NCI-H524 treated with DMSO at 0.1 percent for 48 hours (cell line): ENCODE data around the gene OR2F1.
"Not testable (repeated sequence)": the region's sequence is repeated elsewhere in the genome, so short reads cannot be mapped to it uniquely, and the experiment has no call there.

ENCODE experiments used
- DNase-seq: peaks from one replicate; lab custom pipeline; 2025; lab: John Stamatoyannopoulos, UW

The OR2F1 gene

DNA sequence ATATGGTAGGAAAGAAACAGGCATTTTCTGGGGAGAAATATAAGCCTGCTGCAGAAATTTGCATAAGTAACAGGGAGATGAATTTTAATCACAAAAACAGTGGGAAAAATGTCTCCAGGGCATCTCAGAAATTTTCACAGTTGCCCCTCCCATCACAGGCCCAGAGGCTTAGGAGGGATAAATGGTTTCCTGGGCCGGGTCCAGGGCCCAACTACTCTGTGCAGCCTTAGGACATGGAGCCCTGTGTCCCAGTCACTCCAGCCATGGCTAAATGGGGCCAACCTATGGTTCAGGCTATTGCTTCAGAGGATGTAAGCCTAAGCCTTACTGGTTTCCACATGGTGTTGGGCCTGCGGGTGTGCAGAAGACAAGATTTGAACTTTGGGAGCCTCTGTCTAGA is 54.7 kb downstream of the OR2F1 start:
- DNase-seq: no peak

DNA sequence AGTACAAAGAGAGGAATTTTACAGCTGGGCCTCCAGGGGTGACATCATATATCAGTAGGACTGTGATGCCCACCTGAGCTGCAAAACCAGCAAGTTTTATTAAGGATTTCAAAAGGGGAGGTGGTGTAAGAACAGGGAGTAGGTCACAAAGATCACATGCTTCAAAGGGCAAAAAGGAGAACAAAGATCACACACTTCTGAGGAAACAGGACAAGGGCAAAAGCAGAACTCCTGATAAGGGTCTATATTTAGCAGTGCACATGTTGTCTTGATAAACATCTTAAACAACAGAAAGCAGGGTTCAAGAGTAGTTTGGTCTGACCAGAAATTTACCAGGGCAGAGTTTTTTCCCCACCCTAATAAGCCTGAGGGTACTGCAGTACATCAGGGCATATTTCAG is 55.4 kb downstream of the OR2F1 start:
- not testable (repeated sequence) for DNase-seq

GRCh38 chr7:144010821-144011220 is 56.2 kb downstream of the OR2F1 start:
- not testable (repeated sequence) for DNase-seq

- DNase-seq: no peak
Measured at GRCh38 chr7:144011458-144012230, 57.0 kb downstream of the OR2F1 start.
